ENCODE measurements around the gene EYS.

EYS gene

GRCh38 chr6:64409948-64410347, 1297.1 kb downstream of the EYS start:
- TF ChIP-seq, protein P1, sequence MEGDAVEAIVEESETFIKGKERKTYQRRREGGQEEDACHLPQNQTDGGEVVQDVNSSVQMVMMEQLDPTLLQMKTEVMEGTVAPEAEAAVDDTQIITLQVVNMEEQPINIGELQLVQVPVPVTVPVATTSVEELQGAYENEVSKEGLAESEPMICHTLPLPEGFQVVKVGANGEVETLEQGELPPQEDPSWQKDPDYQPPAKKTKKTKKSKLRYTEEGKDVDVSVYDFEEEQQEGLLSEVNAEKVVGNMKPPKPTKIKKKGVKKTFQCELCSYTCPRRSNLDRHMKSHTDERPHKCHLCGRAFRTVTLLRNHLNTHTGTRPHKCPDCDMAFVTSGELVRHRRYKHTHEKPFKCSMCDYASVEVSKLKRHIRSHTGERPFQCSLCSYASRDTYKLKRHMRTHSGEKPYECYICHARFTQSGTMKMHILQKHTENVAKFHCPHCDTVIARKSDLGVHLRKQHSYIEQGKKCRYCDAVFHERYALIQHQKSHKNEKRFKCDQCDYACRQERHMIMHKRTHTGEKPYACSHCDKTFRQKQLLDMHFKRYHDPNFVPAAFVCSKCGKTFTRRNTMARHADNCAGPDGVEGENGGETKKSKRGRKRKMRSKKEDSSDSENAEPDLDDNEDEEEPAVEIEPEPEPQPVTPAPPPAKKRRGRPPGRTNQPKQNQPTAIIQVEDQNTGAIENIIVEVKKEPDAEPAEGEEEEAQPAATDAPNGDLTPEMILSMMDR (conservative IDR thresholded peaks at IDR 0.05; ENCODE audit: control insufficient read depth, insufficient read depth, low read depth, low read length): no peak

DNA sequence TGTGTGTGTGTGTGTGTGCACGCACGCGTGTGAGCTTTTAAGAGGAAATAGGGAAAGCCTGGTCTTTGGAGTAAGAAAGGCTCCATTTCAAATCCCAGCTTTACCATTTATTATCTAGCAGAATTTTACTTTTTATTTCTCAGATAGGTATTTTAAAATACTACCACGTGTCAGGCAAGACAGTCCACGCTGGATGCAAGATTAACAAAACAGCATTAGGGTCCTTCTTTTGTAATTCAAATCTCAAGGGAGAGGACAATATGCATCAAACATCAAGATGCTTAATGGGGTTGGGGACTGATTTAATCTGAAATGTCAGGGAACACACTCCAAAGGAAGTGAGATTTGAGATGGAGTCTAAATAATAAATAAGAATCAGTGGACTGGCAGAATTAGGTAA, 1302.6 kb downstream of the EYS start:
- TF ChIP-seq, protein P1 (conservative IDR thresholded peaks at IDR 0.05; ENCODE audit: control insufficient read depth, insufficient read depth, low read depth, low read length): no peak
- no peak for DNase-seq (ENCODE audit: low read depth)
- no peak overlapping the region for H3K4me3 ChIP-seq (ENCODE audit: control insufficient read depth, low read depth, low read length)

More at GRCh38 chr6:64409948-64410347, 1297.1 kb downstream of the EYS start:
- no peak for DNase-seq (ENCODE audit: low read depth)
- no peak overlapping the region for H3K4me3 ChIP-seq (ENCODE audit: control insufficient read depth, low read depth, low read length)

DNA sequence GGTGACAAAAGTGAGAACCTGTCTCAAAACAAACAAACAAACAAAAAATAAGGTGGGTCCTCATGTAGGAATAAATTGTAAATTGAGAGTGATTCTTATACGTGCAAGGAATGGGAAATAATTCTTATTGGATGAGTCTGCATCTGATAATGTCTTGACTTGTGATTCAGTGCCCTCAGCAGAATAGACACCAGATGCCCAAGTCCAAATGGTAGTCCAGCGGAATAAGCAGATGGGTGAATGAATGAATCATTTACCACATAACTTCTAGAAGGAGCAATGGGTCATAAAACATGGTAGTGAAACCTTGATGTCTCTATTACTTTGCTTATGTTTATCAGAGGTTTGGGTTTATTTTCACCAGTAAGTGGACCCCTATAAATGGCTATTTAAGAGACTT, 1323.7 kb downstream of the EYS start:
- TF ChIP-seq, protein P1 (conservative IDR thresholded peaks at IDR 0.05; ENCODE audit: control insufficient read depth, insufficient read depth, low read depth, low read length): no peak
- DNase-seq (ENCODE audit: low read depth): peak; percentile 31
- no peak overlapping the region for H3K4me3 ChIP-seq (ENCODE audit: control insufficient read depth, low read depth, low read length)

GRCh38 chr6:64376394-64376793, 1330.6 kb downstream of the EYS start:
- DNase-seq (ENCODE audit: low read depth): no peak
- TF ChIP-seq, protein P1 (conservative IDR thresholded peaks at IDR 0.05; ENCODE audit: control insufficient read depth, insufficient read depth, low read depth, low read length): no peak
- H3K4me3 ChIP-seq (ENCODE audit: control insufficient read depth, low read depth, low read length): no peak overlapping the region

- no peak overlapping the region for H3K4me3 ChIP-seq (ENCODE audit: control insufficient read depth, low read depth, low read length)
- TF ChIP-seq, protein P1 (conservative IDR thresholded peaks at IDR 0.05; ENCODE audit: control insufficient read depth, insufficient read depth, low read depth, low read length): no peak
- DNase-seq (ENCODE audit: low read depth): no peak
These were observed 1349.6 kb downstream of the EYS start for GRCh38 chr6:64357430-64357829.

- no peak overlapping the region for H3K4me3 ChIP-seq (ENCODE audit: control insufficient read depth, low read depth, low read length)
- TF ChIP-seq, protein P1 (conservative IDR thresholded peaks at IDR 0.05; ENCODE audit: control insufficient read depth, insufficient read depth, low read depth, low read length): no peak
These were observed 1359.6 kb downstream of the EYS start for GRCh38 chr6:64347411-64347810.

GRCh38 chr6:64335195-64335594, 1371.8 kb downstream of the EYS start:
- TF ChIP-seq, protein P1 (conservative IDR thresholded peaks at IDR 0.05; ENCODE audit: control insufficient read depth, insufficient read depth, low read depth, low read length): no peak
- no peak for DNase-seq (ENCODE audit: low read depth)
- no peak overlapping the region for H3K4me3 ChIP-seq (ENCODE audit: control insufficient read depth, low read depth, low read length)

More at GRCh38 chr6:64347411-64347810, 1359.6 kb downstream of the EYS start:
- DNase-seq (ENCODE audit: low read depth): no peak

Measured in fibroblast of mammary gland (primary cell).